Measurements from ENCODE around the gene COX7A2. TPM values are rescaled to one million over a fixed set of nuclear protein-coding genes. Genes with fewer than 3 reads are reported as not detected.

The COX7A2 gene
- total RNA-seq, 6 experiments from 2014 or later = 473 to 536 (median 489) TPM

GRCh38 chr6:75268121-75268987 lies 24.8 kb upstream of the COX7A2 start:
- Mint-ChIP-seq H3K27me3 (ENCODE audit: insufficient read depth) (no peaks in the 10 kb centered on the region), H3K27ac (peak overlapping the region; percentile 26; the same call in 1 of the 2 replicates), H3K4me1 (ENCODE audit: low read depth) (peaks cover 64% of the 10 kb centered on the region), H3K9me3 (peaks cover 11% of the 10 kb centered on the region), H3K4me3 (no peak overlapping the region; the same call in 1 of the 2 replicates), H3K36me3 (ENCODE audit: low read depth) (peaks cover 30% of the 10 kb centered on the region)
- DNase-seq = no peak
- no peak for TF ChIP-seq CTCF (IDR thresholded peaks at IDR 0.05)

- Mint-ChIP-seq H3K36me3 (ENCODE audit: low read depth) (peaks cover 23% of the 10 kb centered on the region), H3K27me3 (ENCODE audit: insufficient read depth) (no peaks in the 10 kb centered on the region), H3K27ac (0 out of 2 replicates have a peak overlapping the region, but pooled peaks have one; percentile 16), H3K4me3 (no peak overlapping the region), H3K9me3 (peaks cover 8% of the 10 kb centered on the region), H3K4me1 (ENCODE audit: low read depth) (peaks cover 64% of the 10 kb centered on the region)
- no peak for DNase-seq
- no peak for TF ChIP-seq CTCF (IDR thresholded peaks at IDR 0.05)
Observed at GRCh38 chr6:75267461-75267860, 23.9 kb upstream of the COX7A2 start.

- DNase-seq = peak; percentile 59
- no peaks in the 10 kb centered on the region for H3K27me3 Mint-ChIP-seq (ENCODE audit: insufficient read depth)
- TF ChIP-seq CTCF (IDR thresholded peaks at IDR 0.05) = peak; percentile 94
- no peak overlapping the region for H3K27ac Mint-ChIP-seq
- H3K9me3 Mint-ChIP-seq = peaks cover 3% of the 10 kb centered on the region
- no peak overlapping the region for H3K4me3 Mint-ChIP-seq
- H3K4me1 Mint-ChIP-seq (ENCODE audit: low read depth) = peaks cover 57% of the 10 kb centered on the region
- peaks cover 16% of the 10 kb centered on the region for H3K36me3 Mint-ChIP-seq (ENCODE audit: low read depth)
Observed at GRCh38 chr6:75266716-75267291, 23.2 kb upstream of the COX7A2 start.

GRCh38 chr6:75263401-75263750 lies 19.8 kb upstream of the COX7A2 start:
- TF ChIP-seq CTCF (IDR thresholded peaks at IDR 0.05) = no peak
- Mint-ChIP-seq H3K4me3 (no peak overlapping the region), H3K36me3 (ENCODE audit: low read depth) (peaks cover 11% of the 10 kb centered on the region; the same call in 1 of the 2 replicates), H3K27ac (peak overlapping the region; percentile 32), H3K9me3 (no peaks in the 10 kb centered on the region), H3K27me3 (ENCODE audit: insufficient read depth) (no peaks in the 10 kb centered on the region), H3K4me1 (ENCODE audit: low read depth) (peaks cover 30% of the 10 kb centered on the region)
- DNase-seq = no peak

DNA sequence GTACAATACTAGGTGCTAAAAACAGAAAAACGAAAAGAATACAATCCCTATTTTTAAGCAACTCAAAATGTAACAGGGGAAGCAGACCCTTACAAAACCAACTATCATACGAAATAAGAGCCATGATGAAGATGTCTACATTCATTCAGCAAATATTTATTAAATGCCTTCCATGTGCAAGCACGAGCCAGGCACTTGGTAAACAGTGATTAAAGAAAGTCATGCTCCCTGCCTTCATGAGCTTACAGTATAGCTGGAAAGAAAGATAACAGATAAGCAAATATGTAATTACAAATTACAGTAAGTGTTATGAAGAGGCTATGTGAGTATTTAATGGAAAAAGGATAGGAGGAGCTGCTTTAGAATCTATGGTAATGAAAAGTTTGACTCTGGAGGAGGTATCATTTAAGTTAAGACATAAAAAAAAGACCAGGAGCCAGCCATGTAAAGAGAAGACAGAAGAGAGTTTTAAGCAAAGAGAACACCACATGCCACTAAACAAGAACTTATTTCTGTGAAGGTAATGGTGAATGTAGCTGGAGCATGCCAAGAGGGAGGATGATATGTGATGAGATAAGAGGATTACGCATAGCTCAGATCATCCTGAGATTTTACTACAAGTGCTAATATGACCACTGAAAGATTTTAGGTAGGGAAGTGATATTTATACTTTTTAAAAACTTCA lies 19.3 kb upstream of the COX7A2 start:
- Mint-ChIP-seq H3K9me3 (no peaks in the 10 kb centered on the region), H3K4me3 (no peak overlapping the region), H3K27me3 (ENCODE audit: insufficient read depth) (no peaks in the 10 kb centered on the region), H3K4me1 (ENCODE audit: low read depth) (peaks cover 25% of the 10 kb centered on the region), H3K27ac (peak overlapping the region; percentile 32), H3K36me3 (ENCODE audit: low read depth) (peaks cover 12% of the 10 kb centered on the region; the same call in 1 of the 2 replicates)
- DNase-seq = no peak
- TF ChIP-seq CTCF (IDR thresholded peaks at IDR 0.05) = no peak
